Lower lobe of right lung (tissue), 2 donors: ENCODE data around the gene TPRX1. TPM values are rescaled to one million over a fixed set of nuclear protein-coding genes. Genes with fewer than 3 reads are reported as not detected.

Source experiments
- ATAC-seq, 2 donors: fragments of 200-7000 bp; cut with Tn5 transposase; one replicate each; pipeline ENCODE4 v1.9.1; 2020 to 2022; ENCODE audit warnings: mild to moderate bottlenecking in 2 of 2, moderate library complexity in 2 of 2
- DNase-seq: peaks from one replicate; pipeline ENCODE4 v3.0.0-alpha.2; 2020
- H3K27ac ChIP-seq: fragments of 200-600 bp; one replicate; pipeline ENCODE4 v1.8.0; 2022
- H3K27me3 ChIP-seq: fragments of 200-600 bp; one replicate; pipeline ENCODE4 v1.8.0; 2022; ENCODE audit warnings: low read depth
- H3K36me3 ChIP-seq: fragments of 200-600 bp; one replicate; pipeline ENCODE4 v1.8.0; 2022; ENCODE audit warnings: mild to moderate bottlenecking
- H3K4me1 ChIP-seq: fragments of 200-600 bp; one replicate; pipeline ENCODE4 v1.8.0; 2022
- H3K4me3 ChIP-seq: fragments of 200-600 bp; one replicate; pipeline ENCODE4 v1.8.0; 2022; ENCODE audit warnings: mild to moderate bottlenecking
- H3K9me3 ChIP-seq: fragments of 200-600 bp; one replicate; pipeline ENCODE4 v1.8.0; 2022
- CTCF ChIP-seq: fragments of 200-600 bp; IDR thresholded peaks from one replicate; pipeline ENCODE4 v1.8.0; 2022; ENCODE audit warnings: antibody characterized with exemption, mild to moderate bottlenecking
- intact Hi-C: fragments of 100-400 bp; cut with DNase I; formaldehyde crosslinking; loops from one replicate; pipeline ENCODE4 v1.11.0; 2022
- total RNA-seq: library from RNA; stranded (reverse); fragmentation: NEBNext Ultra II Directional; extraction: Animal tissue kit (Norgen Biotek cat#: 25700); gene quantifications from one replicate; pipeline ENCODE4 v1.2.1, GENCODE V29; 2021
- donor health status: DM: no; HTN: yes; CAD: no; lungs with severe emphysema.

TPRX1 gene
- total RNA-seq, 1 donor from 2014 or later, result not detected

- Histone ChIP-seq H3K4me3 (no peak overlapping the region), H3K27me3 (no peaks in the 10 kb centered on the region), H3K9me3 (no peaks in the 10 kb centered on the region), H3K36me3 (no peaks in the 10 kb centered on the region), H3K4me1 (no peaks in the 10 kb centered on the region), H3K27ac (no peak overlapping the region)
- TF ChIP-seq CTCF, result no peak
- ATAC-seq (no peak), DNase-seq (no peak)
- intact Hi-C loops, result no loop called here
These were observed 3.1 kb downstream of the TPRX1 start for GRCh38 chr19:47801270-47801669.

- intact Hi-C loops, result no loop called here
- DNase-seq, result no peak
- Histone ChIP-seq H3K4me3 (no peak overlapping the region), H3K27me3 (no peaks in the 10 kb centered on the region), H3K9me3 (no peaks in the 10 kb centered on the region), H3K27ac (no peak overlapping the region), H3K4me1 (no peaks in the 10 kb centered on the region), H3K36me3 (no peaks in the 10 kb centered on the region)
- TF ChIP-seq CTCF, result no peak
- no peak for ATAC-seq
These were observed 5.5 kb downstream of the TPRX1 start for GRCh38 chr19:47798904-47799266.

GRCh38 chr19:47797996-47798903, 6.1 kb downstream of the TPRX1 start:
- H3K4me1 ChIP-seq, result no peaks in the 10 kb centered on the region
- no peak for TF ChIP-seq CTCF
- no peak for DNase-seq
- no peak for ATAC-seq
- no peak overlapping the region for H3K27ac ChIP-seq
- H3K36me3 ChIP-seq, result no peaks in the 10 kb centered on the region
- no peak overlapping the region for H3K4me3 ChIP-seq
- intact Hi-C loops, result no loop called here
- H3K9me3 ChIP-seq, result no peaks in the 10 kb centered on the region
- no peaks in the 10 kb centered on the region for H3K27me3 ChIP-seq

GRCh38 chr19:47796785-47797184, 7.6 kb downstream of the TPRX1 start:
- intact Hi-C loops, result no loop called here
- H3K9me3 ChIP-seq, result peaks cover 4% of the 10 kb centered on the region
- no peak for DNase-seq
- no peak for TF ChIP-seq CTCF
- no peaks in the 10 kb centered on the region for H3K36me3 ChIP-seq
- H3K4me3 ChIP-seq, result no peak overlapping the region
- no peak overlapping the region for H3K27ac ChIP-seq
- H3K27me3 ChIP-seq, result no peaks in the 10 kb centered on the region
- H3K4me1 ChIP-seq, result no peaks in the 10 kb centered on the region
- ATAC-seq, result no peak

GRCh38 chr19:47794526-47794925, 9.8 kb downstream of the TPRX1 start:
- no peaks in the 10 kb centered on the region for H3K27me3 ChIP-seq
- no peak for ATAC-seq
- no peak overlapping the region for H3K27ac ChIP-seq
- intact Hi-C loops, result no loop called here
- no peak for TF ChIP-seq CTCF
- no peaks in the 10 kb centered on the region for H3K36me3 ChIP-seq
- no peaks in the 10 kb centered on the region for H3K4me1 ChIP-seq
- DNase-seq, result no peak
- peaks cover 4% of the 10 kb centered on the region for H3K9me3 ChIP-seq
- no peak overlapping the region for H3K4me3 ChIP-seq
